Frontal cortex (tissue), 4 donors: Measurements from ENCODE around the gene TXLNB. TPM values are rescaled to one million over a fixed set of nuclear protein-coding genes. Genes with fewer than 3 reads are reported as not detected.
"Not testable (repeated sequence)": the region's sequence is repeated elsewhere in the genome, so short reads cannot be mapped to it uniquely, and the experiment has no call there.

Experiments used
- DNase-seq, 2 donors: peaks; one replicate each; pipeline ENCODE4 v3.0.0; 2012; ENCODE audit warnings: low spot score in 2 of 2
- FAIRE-seq: peaks from 2 replicates; lab custom pipeline; 2012; peaks lifted over from hg19 to GRCh38; lab: Jason Lieb, UNC
- total RNA-seq: library from RNA; depleted of rRNA; stranded (reverse); fragments of >200 nt; gene quantifications from one replicate; pipeline ENCODE4 v1.2.3, GENCODE V29; 2014
- donor health status: control.
- donor health status: control.
- donor health status: control.

The TXLNB gene
- total RNA-seq, 1 donor from 2014 or later, result 0.82 TPM

- no peak for DNase-seq
Measured at GRCh38 chr6:139313784-139314545, 22.2 kb upstream of the TXLNB start.

GRCh38 chr6:139313229-139313628 is 21.4 kb upstream of the TXLNB start:
- no peak for DNase-seq
- FAIRE-seq, result no peak

More at GRCh38 chr6:139313784-139314545, 22.2 kb upstream of the TXLNB start:
- FAIRE-seq, result no peak

GRCh38 chr6:139311831-139312230 is 20.0 kb upstream of the TXLNB start:
- no peak for DNase-seq
- no peak for FAIRE-seq

GRCh38 chr6:139308936-139309603 is 17.3 kb upstream of the TXLNB start:
- FAIRE-seq, result no peak

GRCh38 chr6:139308286-139308916 is 16.6 kb upstream of the TXLNB start:
- FAIRE-seq, result no peak

More at GRCh38 chr6:139308936-139309603, 17.3 kb upstream of the TXLNB start:
- DNase-seq, result no peak

GRCh38 chr6:139306291-139306981 is 14.6 kb upstream of the TXLNB start:
- DNase-seq (no peak), FAIRE-seq (no peak)

More at GRCh38 chr6:139308286-139308916, 16.6 kb upstream of the TXLNB start:
- DNase-seq, result no peak

- DNase-seq (no peak), FAIRE-seq (no peak)
Measured at GRCh38 chr6:139303185-139303584, 11.4 kb upstream of the TXLNB start.

- no peak for FAIRE-seq
- DNase-seq, result no peak
Measured at GRCh38 chr6:139297921-139298320, 6.1 kb upstream of the TXLNB start.

- FAIRE-seq (no peak), DNase-seq (no peak)
Measured at GRCh38 chr6:139296927-139297326, 5.1 kb upstream of the TXLNB start.

GRCh38 chr6:139295901-139296300 is 4.1 kb upstream of the TXLNB start:
- no peak for FAIRE-seq
- no peak for DNase-seq

GRCh38 chr6:139294090-139294489 is 2.3 kb upstream of the TXLNB start:
- DNase-seq (no peak), FAIRE-seq (no peak)

GRCh38 chr6:139293230-139293629 is 1.4 kb upstream of the TXLNB start:
- not testable (repeated sequence) for FAIRE-seq, DNase-seq

- no peak for FAIRE-seq
- DNase-seq, result peak in 1 of 2 donors; percentile 36
Measured at GRCh38 chr6:139290787-139291311, 949 bp downstream of the TXLNB start.

GRCh38 chr6:139289233-139289632 is 2.6 kb downstream of the TXLNB start:
- FAIRE-seq, result no peak
- no peak for DNase-seq

- DNase-seq (no peak), FAIRE-seq (no peak)
Measured at GRCh38 chr6:139288496-139289040, 3.2 kb downstream of the TXLNB start.

- FAIRE-seq, result no peak
- no peak for DNase-seq
Measured at GRCh38 chr6:139287868-139288267, 3.9 kb downstream of the TXLNB start.

- not testable (repeated sequence) for DNase-seq, FAIRE-seq
Measured at GRCh38 chr6:139286438-139286837, 5.4 kb downstream of the TXLNB start.

- DNase-seq, result no peak
- no peak for FAIRE-seq
Measured at GRCh38 chr6:139285590-139285989, 6.2 kb downstream of the TXLNB start.

- DNase-seq (no peak), FAIRE-seq (no peak)
Measured at GRCh38 chr6:139284789-139285188, 7.0 kb downstream of the TXLNB start.

- no peak for DNase-seq
- no peak for FAIRE-seq
Measured at GRCh38 chr6:139282684-139283083, 9.1 kb downstream of the TXLNB start.
